ENCODE data around the gene ABLIM3.

The ABLIM3 gene

GRCh38 chr5:149309354-149309753, 168.1 kb downstream of the ABLIM3 start:
- no peak for DNase-seq (ENCODE audit: low read depth)

Data from iris pigment epithelial cell (primary cell).